ENCODE measurements around the gene SNAI3. TPM values are rescaled to one million over a fixed set of nuclear protein-coding genes. Genes with fewer than 3 reads are reported as not detected.

Gene SNAI3
- total and polyA plus RNA-seq, 2 of the 8 experiments (the other 6 are each of a cell fraction or from before 2014, with no cell fraction given): 8.5 to 13.3 TPM

DNA sequence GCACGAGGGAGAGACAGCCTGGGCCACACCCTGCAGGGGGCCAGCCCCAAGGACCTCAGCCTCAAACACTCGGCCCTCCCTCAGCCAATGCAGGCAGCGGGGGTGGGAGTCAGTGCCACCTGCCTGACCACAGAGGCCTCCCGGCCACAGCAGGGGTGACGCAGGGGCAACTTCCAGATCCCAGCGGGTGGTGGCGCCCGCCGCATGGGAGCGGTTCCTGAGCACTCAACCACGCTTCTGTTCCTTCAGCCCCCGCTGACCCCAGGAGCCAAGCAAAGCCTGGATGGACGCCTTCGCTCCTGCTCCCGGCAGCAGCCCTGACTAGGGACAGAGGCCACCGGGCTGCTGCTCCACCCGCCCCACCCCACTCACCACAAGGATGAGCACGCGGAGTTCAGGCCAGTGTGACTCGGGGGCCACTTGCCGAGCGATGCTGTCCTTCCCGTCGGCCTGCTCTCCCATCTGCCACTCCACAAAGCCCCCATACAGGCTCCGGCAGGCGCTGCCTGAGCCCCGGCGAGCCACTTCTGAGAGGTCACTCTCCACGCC lies 30.5 kb downstream of the SNAI3 start (continued):
- TF ChIP-seq, protein P1, sequence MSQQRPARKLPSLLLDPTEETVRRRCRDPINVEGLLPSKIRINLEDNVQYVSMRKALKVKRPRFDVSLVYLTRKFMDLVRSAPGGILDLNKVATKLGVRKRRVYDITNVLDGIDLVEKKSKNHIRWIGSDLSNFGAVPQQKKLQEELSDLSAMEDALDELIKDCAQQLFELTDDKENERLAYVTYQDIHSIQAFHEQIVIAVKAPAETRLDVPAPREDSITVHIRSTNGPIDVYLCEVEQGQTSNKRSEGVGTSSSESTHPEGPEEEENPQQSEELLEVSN (IDR thresholded peaks at IDR 0.05): no peak
- TF ChIP-seq EP300 (IDR thresholded peaks at IDR 0.05; ENCODE audit: borderline replicate concordance in 1 of 2, low read depth in 2 of 2, low read length in 2 of 2): no peak
- TF ChIP-seq ASH2L (IDR thresholded peaks at IDR 0.05; ENCODE audit: low read length): no peak
- TF ChIP-seq KDM5A (IDR thresholded peaks at IDR 0.05; ENCODE audit: low read length): no peak
- no peak for TF ChIP-seq EGR1 (IDR thresholded peaks at IDR 0.05; ENCODE audit: borderline replicate concordance, low read depth, low read length)
- no peak for TF ChIP-seq BRCA1 (IDR thresholded peaks at IDR 0.05; ENCODE audit: low read depth, low read length)
- no peak for TF ChIP-seq SIX5 (IDR thresholded peaks at IDR 0.05; ENCODE audit: low read depth, low read length)
- TF ChIP-seq SP1 (IDR thresholded peaks at IDR 0.05; ENCODE audit: low read depth, low read length): no peak
- TF ChIP-seq, protein P2, sequence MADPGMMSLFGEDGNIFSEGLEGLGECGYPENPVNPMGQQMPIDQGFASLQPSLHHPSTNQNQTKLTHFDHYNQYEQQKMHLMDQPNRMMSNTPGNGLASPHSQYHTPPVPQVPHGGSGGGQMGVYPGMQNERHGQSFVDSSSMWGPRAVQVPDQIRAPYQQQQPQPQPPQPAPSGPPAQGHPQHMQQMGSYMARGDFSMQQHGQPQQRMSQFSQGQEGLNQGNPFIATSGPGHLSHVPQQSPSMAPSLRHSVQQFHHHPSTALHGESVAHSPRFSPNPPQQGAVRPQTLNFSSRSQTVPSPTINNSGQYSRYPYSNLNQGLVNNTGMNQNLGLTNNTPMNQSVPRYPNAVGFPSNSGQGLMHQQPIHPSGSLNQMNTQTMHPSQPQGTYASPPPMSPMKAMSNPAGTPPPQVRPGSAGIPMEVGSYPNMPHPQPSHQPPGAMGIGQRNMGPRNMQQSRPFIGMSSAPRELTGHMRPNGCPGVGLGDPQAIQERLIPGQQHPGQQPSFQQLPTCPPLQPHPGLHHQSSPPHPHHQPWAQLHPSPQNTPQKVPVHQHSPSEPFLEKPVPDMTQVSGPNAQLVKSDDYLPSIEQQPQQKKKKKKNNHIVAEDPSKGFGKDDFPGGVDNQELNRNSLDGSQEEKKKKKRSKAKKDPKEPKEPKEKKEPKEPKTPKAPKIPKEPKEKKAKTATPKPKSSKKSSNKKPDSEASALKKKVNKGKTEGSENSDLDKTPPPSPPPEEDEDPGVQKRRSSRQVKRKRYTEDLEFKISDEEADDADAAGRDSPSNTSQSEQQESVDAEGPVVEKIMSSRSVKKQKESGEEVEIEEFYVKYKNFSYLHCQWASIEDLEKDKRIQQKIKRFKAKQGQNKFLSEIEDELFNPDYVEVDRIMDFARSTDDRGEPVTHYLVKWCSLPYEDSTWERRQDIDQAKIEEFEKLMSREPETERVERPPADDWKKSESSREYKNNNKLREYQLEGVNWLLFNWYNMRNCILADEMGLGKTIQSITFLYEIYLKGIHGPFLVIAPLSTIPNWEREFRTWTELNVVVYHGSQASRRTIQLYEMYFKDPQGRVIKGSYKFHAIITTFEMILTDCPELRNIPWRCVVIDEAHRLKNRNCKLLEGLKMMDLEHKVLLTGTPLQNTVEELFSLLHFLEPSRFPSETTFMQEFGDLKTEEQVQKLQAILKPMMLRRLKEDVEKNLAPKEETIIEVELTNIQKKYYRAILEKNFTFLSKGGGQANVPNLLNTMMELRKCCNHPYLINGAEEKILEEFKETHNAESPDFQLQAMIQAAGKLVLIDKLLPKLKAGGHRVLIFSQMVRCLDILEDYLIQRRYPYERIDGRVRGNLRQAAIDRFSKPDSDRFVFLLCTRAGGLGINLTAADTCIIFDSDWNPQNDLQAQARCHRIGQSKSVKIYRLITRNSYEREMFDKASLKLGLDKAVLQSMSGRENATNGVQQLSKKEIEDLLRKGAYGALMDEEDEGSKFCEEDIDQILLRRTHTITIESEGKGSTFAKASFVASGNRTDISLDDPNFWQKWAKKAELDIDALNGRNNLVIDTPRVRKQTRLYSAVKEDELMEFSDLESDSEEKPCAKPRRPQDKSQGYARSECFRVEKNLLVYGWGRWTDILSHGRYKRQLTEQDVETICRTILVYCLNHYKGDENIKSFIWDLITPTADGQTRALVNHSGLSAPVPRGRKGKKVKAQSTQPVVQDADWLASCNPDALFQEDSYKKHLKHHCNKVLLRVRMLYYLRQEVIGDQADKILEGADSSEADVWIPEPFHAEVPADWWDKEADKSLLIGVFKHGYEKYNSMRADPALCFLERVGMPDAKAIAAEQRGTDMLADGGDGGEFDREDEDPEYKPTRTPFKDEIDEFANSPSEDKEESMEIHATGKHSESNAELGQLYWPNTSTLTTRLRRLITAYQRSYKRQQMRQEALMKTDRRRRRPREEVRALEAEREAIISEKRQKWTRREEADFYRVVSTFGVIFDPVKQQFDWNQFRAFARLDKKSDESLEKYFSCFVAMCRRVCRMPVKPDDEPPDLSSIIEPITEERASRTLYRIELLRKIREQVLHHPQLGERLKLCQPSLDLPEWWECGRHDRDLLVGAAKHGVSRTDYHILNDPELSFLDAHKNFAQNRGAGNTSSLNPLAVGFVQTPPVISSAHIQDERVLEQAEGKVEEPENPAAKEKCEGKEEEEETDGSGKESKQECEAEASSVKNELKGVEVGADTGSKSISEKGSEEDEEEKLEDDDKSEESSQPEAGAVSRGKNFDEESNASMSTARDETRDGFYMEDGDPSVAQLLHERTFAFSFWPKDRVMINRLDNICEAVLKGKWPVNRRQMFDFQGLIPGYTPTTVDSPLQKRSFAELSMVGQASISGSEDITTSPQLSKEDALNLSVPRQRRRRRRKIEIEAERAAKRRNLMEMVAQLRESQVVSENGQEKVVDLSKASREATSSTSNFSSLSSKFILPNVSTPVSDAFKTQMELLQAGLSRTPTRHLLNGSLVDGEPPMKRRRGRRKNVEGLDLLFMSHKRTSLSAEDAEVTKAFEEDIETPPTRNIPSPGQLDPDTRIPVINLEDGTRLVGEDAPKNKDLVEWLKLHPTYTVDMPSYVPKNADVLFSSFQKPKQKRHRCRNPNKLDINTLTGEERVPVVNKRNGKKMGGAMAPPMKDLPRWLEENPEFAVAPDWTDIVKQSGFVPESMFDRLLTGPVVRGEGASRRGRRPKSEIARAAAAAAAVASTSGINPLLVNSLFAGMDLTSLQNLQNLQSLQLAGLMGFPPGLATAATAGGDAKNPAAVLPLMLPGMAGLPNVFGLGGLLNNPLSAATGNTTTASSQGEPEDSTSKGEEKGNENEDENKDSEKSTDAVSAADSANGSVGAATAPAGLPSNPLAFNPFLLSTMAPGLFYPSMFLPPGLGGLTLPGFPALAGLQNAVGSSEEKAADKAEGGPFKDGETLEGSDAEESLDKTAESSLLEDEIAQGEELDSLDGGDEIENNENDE (IDR thresholded peaks at IDR 0.05; ENCODE audit: insufficient replicate concordance, low read length): no peak
- no peak for TF ChIP-seq SP2 (IDR thresholded peaks at IDR 0.05; ENCODE audit: low read length)
- no peak for TF ChIP-seq JUND (IDR thresholded peaks at IDR 0.05; ENCODE audit: low read length)

Data from H1 (cell line).